Loucy (cell line): ENCODE data around the gene CAMK2A.

Experiments used
- CTCF ChIP-seq: fragments of 200-600 bp; sonication (generic); conservative IDR thresholded peaks from 2 replicates; pipeline ENCODE4 v1.5.1; 2014; ENCODE audit warnings: mild to moderate bottlenecking, antibody characterized with exemption, low read length
- EZH2phosphoT487 ChIP-seq: fragments of 200-600 bp; IDR thresholded peaks from 2 replicates; pipeline ENCODE4 v1.6.1; 2018; ENCODE audit warnings: antibody characterized with exemption, mild to moderate bottlenecking, moderate library complexity, borderline replicate concordance

- TF ChIP-seq CTCF (no peak), EZH2phosphoT487 (no peak)
These were observed 27.8 kb upstream of the CAMK2A start for GRCh38 chr5:150317048-150318003.
